NCI-H526 treated with DMSO at 0.1 percent for 48 hours (cell line): ENCODE data around the gene OLFML2B.
"Not testable (repeated sequence)": the region's sequence is repeated elsewhere in the genome, so short reads cannot be mapped to it uniquely, and the experiment has no call there.

Experiments
- DNase-seq: peaks from one replicate; lab custom pipeline; 2025; lab: John Stamatoyannopoulos, UW

The OLFML2B gene

DNA sequence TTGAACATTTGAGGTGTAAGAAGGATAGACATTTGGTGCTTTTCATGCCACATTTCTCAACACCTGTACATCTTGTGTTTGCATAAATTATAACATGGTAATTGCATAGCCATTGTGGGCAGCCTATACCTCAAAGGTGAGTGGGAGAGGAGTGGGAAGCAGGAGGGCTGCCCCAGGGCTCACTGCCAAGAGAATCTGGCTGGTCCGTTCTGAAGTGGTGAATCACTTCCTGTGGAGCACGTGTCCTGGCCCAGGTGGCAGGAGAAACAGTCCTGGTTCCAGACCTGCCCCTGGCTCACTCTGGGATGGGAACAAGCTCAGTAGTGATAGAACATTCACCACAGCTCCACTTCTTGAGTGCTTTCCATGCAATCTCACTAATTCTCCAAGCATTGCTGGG is 11.6 kb upstream of the OLFML2B start:
- DNase-seq = no peak

DNA sequence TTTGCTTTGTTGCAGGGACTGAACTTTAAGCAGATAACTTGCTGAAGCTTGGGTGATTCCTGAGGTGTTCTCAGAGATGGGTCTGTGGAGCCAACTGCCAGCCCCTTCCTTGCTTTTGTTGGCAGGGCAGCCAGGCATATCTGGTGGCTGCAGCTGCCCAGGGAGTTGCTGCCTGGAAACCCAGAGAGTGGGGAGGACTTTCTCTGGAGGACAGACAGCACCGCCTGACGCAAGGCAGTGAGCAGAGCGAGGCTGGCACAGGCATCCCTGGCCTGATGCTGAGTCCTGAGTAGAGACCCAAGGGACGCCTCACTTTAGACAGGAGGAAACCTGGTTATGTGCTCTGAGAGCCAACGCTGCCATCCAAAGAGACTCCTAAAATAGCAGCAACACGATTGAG is 9.8 kb upstream of the OLFML2B start:
- DNase-seq = no peak

DNA sequence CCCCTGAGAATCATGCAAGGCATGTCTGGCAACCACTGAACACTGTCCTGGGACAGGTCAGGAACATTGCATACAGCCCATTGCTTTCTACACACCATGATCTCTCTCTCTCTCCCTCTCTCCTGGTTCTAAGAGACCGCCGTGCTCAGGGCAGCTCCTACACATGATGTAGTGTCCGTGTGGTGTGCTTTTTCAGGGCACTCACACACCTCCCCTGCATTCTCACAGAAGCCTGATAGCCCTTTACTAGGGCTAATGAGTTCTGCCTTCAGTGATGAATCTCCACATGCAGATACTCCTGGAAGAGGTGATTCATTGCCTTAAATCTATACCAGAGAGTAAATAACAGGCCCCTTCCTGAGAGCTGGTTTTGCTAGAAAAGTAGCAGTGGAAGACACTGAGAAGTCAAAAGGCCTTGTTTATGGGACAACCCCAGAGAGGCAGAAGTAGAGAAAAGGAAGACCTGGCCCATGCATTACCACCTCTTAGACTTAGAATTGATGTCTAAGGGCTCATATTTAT is 7.2 kb upstream of the OLFML2B start:
- DNase-seq = no peak

DNA sequence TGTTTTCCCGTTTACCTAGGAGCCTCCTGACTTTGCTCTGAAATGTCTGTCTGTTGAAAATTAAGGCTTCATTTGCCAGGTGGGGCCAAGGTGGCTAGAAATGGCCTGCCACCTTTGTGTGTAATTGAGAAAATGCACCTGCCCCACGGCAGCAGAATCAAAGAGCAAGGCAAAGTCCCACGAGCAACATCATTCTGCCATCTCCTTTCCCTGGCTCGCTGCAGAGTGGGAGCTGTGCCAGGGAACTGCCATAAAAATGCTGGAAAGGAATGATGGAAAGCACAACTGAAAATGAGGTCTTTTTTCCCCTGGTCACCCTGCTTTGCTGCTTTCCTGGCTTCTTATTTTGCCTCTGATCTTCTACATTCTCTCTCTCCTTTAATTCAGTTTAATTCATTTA is 5.5 kb upstream of the OLFML2B start:
- no peak for DNase-seq

DNA sequence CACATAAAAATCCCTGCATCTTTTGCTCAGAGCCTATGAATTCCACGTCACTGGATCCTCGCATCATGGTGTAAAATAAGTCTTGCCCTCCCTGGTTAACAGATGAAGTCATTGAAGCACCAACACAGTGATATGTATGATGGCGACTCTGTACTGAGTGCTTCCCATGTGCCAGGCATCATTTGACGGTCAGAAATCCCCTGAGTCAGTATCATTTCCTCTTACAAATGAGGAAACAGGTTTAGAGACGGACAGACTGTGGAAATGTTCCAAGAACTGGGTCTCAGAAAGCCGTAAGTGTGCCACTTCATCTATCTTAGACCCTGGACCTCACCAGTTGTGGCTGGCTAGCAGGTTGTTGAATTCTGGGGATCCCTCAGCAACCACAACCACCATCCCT is 5.1 kb upstream of the OLFML2B start:
- no peak for DNase-seq

DNA sequence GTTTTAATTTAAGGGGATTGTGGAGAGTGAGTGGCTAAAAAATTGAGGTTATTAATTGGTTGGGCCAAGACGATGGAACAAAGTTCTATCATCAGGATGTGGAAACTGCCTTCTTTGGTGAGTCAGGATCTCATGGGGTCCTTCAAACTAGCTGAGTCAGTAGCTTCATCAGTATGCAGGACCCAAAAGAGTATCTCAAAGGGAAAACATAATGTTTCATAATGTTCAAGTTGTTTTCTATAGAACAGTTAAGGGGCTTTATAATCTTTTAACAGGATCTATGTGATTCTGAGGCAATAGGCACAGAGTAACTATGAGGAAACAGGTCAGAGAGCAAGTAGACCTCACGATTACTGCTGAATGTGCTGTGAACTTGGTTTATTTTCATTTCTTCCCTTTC is 3.2 kb upstream of the OLFML2B start:
- no peak for DNase-seq

DNA sequence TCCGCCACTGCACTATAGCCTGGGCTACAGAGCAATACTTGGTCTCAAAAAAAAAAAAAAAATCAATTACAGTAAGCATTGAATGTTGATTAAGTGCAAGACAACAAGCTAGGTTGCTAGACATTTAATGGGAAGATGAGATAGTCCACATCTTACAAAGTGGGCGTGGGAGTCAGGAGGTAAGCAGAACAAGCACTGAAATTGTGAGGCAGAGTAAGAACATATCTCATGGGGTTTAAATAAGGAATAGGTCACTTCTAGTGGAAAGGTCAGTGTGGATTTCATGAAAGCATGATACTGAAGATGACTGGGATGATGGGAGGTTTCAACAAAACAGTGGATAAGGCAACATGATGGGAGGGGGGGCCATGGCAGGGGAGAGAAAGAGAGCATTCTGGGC is 1.9 kb upstream of the OLFML2B start:
- no peak for DNase-seq

DNA sequence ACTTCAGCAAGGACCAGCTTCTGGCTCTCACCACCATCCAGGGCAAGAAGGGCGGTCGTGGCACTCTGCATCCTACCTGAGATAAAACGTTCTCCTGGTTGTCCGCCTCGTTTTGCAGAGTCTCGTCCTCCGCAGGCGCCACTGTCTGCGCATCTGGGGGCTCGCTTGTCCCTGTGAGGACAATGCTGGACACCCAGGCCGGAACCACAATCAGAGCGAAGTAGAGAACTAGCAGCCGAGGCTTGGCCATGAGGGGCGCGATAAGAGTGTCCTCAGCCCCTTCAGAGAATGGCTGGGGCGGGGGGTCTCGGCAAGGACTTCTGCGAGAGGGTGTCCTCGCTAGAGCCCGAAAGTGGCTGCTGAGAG is 505 bp downstream of the OLFML2B start:
- no peak for DNase-seq

DNA sequence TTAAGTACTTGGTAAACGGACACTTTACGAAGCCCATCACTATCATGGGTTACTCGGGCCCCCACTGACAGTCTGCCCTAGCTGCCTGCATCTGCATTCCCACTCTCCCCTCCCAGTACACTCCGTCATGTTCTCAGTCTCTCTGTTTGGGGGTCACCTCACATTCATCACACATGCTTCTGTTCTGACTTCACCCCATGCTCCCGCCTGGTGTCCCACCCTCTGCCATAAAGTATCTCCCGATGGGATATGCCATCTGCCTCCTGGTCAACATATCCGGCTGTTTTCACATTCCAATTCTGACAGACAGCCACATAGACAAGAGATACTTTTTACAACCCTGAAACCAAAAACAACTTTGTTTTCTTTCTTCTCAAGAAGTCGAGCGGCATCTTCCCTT is 1.0 kb downstream of the OLFML2B start:
- DNase-seq = no peak

DNA sequence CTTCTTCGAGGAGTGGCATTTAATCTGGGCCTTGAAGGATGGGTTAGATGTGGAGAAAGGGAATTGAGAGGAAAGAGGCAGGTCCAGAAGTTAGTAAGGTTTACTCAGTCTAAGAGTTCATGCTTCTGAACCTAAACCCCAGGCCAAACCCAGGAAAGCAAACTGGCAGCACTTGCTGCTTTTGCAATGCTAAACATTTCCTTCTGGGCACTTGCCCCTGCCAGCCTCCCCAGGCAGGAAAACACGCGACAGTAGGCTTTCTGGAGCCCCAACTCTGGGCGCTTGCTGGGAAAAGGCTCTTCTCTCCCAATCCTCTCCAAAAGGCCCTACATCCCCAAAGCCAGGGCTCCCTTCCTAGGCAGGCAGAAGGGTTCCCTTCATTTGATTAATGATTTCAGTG is 2.5 kb downstream of the OLFML2B start:
- DNase-seq = no peak

DNA sequence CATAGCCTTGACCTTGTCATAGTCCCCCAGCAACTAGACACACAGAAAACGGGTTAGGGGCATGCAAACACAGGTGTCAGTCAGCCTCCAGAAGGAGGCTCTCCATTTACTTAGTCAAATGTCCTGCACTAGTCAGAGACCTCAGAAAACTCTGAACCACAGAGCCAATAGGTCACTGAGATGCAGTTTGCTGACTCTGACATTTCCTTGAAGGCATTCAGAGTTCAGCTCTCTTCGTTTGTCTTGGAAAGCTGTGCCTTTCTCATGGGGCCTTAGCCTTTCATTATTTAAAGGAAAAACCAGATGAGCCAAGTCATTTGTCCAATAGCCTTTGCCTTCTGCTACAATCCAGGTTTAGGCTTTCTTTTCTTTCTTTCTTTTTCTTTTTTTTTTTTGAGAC is 3.5 kb downstream of the OLFML2B start:
- DNase-seq = peak; percentile 93

DNA sequence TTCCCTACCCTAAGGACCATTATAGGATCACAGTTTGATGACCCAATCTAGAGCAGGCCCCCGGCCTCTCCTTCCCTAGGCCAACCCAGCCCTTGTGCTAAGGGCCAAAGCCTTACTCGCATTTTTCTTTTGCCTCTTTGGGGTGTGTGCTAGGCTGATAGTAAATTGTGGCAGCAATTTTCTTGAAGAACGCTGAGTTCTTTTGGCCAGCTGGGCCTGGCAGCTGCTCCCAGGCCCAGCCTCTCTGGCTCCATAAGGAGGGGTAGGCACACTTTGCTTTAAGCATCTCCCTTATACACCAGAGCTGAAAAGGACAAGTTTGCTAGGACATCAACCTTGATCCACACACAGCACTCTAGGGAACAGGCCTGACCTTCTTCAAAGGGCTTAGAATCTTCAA is 4.2 kb downstream of the OLFML2B start:
- DNase-seq = no peak

DNA sequence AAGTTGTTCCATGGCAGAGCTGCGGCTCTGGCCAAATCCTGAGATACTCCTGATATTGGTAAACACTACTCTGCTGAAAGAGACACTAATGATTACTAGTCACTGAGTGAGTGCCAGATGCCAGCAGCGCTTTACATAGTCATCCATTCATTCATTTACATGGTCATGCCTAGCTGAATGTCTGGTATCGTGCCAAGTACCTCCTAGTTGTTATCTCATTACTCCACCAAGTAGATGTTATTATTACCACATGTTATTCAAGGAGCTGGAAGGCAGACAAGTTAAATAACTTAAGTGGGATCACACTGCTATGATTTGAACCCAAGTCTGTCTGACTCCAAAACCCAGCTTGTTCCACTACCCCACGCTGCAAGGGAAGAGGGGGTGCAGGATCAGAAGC is 4.7 kb downstream of the OLFML2B start:
- peak; percentile 95 for DNase-seq

DNA sequence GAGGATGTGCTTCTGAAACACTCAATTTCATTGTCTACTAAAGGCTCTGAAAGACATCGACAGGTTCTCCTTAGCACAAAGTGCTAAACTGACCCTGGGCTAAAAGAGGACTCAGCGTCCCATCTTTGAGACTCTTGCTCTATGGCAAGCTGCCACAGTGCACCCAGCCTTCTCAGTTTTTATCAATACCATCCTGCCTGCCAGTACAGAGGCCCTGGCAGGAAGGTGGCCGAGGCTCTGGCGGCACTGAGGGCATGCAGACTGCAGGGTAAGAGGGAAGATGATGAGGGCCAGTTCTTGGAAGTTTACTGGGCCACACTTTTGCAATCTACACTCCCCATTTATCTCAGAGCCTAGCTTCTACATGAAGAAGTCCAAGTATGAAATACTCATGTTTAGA is 5.3 kb downstream of the OLFML2B start:
- no peak for DNase-seq

DNA sequence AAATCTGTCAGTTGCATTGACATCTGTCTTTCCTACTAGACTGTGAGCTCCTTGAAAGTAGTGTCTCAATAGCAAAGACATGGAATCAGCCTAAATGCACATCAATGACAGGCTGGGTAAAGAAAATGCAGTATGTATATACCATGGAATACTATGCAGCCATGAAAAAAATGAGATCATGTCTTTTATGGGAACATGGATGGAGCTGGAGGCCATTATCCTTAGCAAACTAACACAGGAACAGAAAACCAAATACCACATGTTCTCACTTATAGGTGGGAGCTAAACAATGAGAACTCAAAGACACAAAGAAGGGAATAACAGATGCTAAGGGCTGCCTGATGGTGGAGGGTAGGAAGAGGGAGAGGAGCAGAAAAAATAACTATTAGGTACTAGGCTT is 5.9 kb downstream of the OLFML2B start:
- DNase-seq = not testable (repeated sequence)

DNA sequence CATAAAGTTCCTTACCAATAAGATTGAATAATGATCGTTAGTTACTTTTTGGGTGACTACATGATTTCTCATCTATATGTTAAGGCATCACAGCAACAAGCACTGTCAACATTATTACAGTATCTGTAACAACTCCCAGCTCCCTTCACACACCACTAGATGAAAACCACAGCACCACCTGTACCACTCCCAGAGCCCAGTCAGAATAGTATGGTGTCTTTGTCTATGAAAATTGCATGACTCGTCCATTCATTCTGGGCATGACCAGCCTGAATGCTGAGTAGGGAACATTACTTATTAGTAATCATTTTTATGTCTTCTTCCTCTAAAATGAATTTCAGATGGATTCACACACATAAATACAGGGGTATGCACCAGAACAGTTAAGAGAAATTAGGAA is 7.0 kb downstream of the OLFML2B start:
- no peak for DNase-seq

DNA sequence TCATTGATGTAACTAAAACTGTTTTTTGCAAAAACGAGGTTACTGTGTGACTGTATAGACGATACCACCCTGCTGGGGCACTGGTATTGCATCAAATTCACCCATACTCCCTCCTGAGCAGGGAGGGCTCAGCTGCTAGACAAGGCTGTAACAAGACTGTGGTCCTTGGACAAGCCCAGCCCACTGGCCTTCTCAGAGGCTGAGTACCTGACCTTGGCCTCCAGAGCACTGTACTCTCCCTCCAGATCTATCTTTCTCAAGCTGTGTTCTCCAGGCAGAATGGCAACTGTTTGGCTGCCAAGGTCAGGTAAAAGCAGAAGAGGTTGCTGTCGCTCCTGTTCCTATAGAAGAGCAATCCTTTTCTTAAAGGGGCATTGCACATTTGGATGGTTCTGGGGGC is 8.5 kb downstream of the OLFML2B start:
- DNase-seq = no peak

DNA sequence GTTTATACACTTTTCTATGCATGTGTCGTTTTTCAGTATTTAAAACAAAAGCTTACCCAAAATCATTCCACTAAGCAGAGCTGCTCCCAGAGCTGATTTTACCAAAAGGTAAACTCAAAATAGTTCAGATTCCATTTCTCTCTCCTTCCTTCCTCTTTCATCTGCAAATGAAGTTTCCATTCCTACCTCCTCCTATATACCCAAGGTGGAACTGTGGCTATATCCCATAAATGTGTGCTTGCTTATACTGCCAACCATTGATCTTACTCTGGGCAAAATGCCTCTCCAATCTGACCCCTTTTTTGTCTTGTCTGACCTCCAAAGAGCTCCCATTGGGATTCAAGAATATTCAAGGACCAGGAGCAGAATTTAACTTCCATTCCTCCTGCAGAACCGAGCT is 9.5 kb downstream of the OLFML2B start:
- DNase-seq = no peak

DNA sequence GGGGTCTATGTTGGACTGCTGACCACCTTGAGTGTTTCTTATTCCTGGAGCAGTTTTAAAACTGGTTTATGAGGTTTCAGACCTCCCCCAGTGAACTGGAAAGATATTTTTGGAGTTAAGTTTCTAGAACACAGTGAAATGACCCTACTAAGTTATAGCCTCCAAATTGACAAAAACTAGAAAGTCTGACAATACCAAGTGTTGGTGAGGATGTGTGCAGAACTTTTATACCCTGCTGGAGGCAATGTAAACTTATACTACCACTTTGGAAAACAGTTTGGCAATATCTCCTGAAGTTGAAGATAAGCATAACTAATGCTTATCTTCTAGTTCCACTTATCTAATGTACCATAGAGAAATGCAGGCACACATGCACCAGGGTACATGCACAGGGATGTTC is 10.4 kb downstream of the OLFML2B start:
- DNase-seq = no peak

DNA sequence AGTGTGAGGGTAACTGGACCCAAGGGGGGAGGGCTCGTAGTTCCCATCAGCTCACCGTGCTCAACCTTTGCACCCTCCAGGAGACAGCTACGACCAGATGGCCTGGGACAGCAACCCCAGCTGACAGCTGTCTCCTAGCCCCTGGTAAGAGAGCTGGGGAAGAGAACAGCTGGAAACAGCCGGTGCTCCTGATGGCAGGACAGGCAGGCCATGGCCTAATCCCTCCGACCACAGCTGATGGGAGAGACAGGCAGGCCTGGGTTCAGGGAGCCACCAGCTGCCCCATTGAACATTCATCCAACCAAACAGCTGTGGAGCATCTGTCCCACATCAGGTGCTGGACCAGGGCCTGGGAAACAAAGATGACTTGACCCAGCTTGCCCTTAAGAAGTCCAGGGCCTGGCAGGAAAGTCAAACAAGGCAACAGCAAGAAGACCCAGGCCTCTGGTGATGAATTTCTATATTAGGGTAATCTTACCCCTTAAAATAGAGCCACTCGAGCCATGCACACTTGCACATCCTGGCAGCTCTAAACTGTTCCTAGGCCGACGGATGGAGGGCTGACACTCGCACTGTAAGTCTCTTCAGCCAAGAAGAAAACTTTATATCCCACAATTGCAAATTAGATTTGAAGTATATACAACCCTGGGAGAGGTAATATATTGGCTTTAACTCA is 12.2 kb downstream of the OLFML2B start:
- DNase-seq = no peak

DNA sequence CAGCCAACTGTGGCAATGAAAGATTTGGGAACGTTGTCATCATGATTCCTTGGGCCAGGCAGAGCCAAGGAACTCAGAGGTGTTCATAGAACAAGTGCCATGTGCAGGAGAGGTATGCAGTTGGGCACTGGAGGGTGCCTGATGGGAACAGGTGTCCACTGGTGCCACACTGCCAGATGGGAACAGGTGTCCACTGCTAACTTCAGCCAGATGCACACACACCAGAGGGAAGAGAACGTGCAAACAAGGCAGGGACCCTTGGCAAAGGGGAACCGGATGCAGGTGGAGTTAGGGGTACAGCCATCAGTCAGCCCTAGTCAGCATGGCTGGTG is 13.5 kb downstream of the OLFML2B start:
- no peak for DNase-seq

DNA sequence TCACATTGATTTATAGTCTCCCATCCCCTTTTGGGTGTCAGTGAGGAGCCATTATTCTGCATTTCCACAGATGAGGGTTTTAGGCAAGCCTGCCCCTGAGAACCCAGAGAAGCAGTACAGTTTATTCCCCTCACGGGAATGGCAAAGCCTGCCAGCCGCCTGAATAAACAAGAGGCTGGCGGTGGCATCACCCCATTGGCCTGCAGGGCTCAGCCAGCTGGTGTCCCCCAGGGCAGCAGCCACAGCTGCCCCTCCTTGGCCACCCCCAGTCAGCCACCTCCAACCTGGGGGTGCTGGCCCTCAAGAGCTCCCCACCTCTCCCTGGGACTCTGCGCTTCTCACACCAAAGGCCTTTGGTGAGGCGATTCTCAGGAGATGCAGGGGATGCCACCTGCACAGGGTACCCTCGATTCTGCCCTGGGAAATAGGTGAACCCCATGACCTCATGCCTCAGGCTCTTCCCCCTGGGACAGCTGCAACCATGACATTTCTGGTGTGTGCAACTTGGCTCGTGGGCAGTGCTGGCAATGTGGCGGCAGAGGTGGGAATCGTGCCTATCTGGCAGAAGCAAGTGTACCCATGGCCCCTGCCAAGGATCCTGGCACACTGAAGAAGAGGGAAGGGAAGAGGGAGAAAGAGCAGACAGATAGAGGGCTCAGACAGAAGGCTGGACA is 14.0 kb downstream of the OLFML2B start:
- no peak for DNase-seq

DNA sequence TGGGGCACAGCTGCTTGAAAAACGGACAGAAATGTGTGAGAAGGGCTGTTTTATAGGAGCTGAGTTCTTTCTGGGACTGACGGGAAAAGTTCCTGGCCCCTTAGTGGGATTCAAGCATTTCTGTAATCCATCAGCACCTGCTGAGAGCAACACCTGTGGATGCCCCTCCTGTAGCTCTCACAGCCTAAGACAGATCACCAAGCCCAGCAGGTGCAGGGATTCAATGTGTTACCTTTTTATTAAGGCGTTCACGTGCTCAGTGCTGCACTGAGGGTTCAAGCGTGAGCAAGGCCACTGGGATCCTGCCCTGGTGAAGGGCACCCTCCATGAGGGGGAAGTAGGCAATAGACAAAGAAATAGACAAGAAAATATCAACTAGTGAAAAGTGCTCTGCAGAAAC is 14.9 kb downstream of the OLFML2B start:
- DNase-seq = no peak

DNA sequence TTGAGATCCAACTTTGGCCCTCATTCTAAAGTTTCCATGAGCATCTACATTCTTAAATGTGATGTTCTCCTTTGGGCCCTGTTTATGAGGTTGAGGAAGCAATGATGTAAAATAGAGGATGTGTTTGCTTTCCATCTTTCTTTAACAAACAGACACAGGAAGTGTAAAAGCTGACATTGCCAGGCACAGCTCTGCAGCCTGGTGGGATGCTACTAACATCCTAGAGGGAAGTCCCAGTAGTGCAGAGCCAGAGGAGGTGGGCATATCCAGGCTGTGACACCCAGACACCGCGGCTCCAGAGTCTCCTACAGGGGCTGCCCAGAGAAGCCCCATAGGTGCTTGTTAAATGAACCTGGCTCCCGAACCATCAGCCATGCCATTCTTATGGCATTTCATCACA is 16.2 kb downstream of the OLFML2B start:
- DNase-seq = no peak
